NB4 (cell line): ENCODE results near the gene SLC19A1.
"Not testable (repeated sequence)": the region's sequence is repeated elsewhere in the genome, so short reads cannot be mapped to it uniquely, and the experiment has no call there.

ENCODE experiments used
- DNase-seq: peaks from one replicate; pipeline ENCODE4 v3.0.0; 2010; ENCODE audit warnings: low read depth
- H3K4me3 ChIP-seq: one replicate; pipeline ENCODE4 v1.5.1; 2011; ENCODE audit warnings: mild to moderate bottlenecking, low read depth, low read length, moderate library complexity
- MYC ChIP-seq: IDR thresholded peaks from 2 replicates; pipeline ENCODE4 v1.6.1; 2011; ENCODE audit warnings: low read depth, low read length
- POLR2A ChIP-seq: IDR thresholded peaks from 2 replicates; pipeline ENCODE4 v1.6.1; 2011; ENCODE audit warnings: mild to moderate bottlenecking; ENCODE audit not compliant: insufficient read length; ENCODE audit errors: extremely low read depth
- TF ChIP-seq, protein P1 (sequence below): IDR thresholded peaks from one replicate; pipeline ENCODE4 v1.5.1; 2012; ENCODE audit warnings: low read depth, low read length
- TF ChIP-seq, protein P2 (sequence below): IDR thresholded peaks from 2 replicates; pipeline ENCODE4 v1.6.1; 2011; ENCODE audit warnings: low read depth, low read length

The SLC19A1 gene

DNA sequence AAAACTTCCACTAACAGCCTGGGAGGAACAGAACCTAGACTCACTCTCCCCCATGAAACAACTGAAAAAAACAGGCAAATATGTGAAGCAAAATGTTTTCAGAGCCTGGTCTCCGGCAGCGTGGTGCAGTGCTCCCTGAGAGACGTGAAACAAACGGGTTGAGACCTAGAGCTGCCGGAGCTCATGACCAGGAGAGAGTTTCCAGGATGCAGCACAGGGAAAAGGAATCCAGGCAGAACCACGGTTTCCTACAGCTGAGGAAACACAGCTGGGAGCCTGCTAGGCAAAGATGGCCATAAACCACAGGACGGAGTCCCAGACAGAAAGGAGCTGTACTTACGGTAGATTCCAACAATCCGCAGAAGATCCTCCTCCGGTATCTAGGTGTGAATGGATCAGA, 20.2 kb upstream of the SLC19A1 start:
- TF ChIP-seq, protein P1, sequence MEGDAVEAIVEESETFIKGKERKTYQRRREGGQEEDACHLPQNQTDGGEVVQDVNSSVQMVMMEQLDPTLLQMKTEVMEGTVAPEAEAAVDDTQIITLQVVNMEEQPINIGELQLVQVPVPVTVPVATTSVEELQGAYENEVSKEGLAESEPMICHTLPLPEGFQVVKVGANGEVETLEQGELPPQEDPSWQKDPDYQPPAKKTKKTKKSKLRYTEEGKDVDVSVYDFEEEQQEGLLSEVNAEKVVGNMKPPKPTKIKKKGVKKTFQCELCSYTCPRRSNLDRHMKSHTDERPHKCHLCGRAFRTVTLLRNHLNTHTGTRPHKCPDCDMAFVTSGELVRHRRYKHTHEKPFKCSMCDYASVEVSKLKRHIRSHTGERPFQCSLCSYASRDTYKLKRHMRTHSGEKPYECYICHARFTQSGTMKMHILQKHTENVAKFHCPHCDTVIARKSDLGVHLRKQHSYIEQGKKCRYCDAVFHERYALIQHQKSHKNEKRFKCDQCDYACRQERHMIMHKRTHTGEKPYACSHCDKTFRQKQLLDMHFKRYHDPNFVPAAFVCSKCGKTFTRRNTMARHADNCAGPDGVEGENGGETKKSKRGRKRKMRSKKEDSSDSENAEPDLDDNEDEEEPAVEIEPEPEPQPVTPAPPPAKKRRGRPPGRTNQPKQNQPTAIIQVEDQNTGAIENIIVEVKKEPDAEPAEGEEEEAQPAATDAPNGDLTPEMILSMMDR = no peak
- TF ChIP-seq, protein P2, sequence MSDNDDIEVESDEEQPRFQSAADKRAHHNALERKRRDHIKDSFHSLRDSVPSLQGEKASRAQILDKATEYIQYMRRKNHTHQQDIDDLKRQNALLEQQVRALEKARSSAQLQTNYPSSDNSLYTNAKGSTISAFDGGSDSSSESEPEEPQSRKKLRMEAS = no peak
- TF ChIP-seq POLR2A (no peak), MYC (no peak)
- no peak for DNase-seq
- no peak overlapping the region for H3K4me3 ChIP-seq

DNA sequence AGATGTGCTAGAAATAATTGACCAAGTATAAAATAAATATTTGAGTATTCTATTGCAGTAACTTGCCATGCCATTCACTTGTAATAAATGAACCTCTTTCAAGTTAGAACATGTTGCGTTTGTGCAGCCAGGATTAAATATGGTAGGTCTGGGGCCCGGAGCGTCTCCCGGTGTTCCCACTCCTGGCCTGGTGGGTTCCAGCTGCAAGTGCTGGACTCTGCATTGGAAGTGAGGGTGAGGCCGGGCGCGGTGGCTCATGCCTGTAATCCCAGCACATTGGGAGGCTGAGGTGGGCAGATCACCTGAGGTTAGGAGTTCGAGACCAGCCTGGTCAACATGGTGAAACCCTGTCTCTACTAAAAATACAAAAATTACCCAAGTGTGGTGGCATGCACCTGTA, 19.0 kb upstream of the SLC19A1 start:
- DNase-seq, H3K4me3 ChIP-seq: not testable (repeated sequence)

DNA sequence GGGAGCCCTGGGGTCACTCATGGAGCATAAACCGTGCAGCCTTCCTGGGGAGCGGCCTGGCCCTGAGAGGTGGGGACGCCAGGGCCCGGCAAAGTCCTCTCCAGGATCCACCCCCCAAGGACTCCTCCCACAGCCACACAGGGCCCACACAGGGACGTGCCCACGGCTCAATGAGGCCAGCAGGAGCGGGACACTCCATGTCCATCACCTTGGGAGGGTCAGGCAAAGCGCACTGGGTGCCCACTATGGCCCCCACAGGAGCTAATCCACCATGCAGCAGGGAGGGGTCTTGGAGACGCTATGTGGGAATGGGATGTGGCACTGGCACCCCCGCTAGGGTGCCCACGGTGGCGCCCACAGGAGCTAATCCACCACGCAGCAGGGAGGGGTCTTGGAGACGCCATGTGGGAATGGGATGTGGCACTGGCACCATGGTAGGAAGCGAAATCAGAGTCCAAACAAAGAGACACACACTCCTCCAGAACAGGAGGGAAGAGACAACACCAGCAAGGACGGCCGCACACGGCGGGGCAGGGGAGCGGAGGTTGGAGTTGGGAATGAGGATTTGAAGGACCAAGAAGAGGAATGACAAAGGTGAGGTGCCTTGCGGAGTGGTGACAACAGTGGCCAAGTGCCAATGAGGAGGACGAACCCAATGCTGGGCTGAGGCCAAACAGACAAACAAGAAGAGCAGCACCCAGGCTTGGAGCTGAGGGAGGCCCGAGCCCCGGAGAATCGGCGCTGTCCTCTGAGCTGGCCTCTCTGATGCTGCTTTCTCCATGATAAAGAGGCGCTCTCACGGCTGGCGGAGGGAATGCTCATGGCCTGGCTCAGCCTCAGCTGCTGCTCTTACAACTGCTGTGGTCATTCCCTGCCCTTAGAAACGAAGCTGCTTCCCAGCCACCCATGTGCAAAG, 18.1 kb upstream of the SLC19A1 start:
- TF ChIP-seq MYC = no peak
- TF ChIP-seq, protein P1 = no peak
- TF ChIP-seq, protein P2 = no peak
- no peak for TF ChIP-seq POLR2A
- no peak for DNase-seq
- H3K4me3 ChIP-seq = no peak overlapping the region

DNA sequence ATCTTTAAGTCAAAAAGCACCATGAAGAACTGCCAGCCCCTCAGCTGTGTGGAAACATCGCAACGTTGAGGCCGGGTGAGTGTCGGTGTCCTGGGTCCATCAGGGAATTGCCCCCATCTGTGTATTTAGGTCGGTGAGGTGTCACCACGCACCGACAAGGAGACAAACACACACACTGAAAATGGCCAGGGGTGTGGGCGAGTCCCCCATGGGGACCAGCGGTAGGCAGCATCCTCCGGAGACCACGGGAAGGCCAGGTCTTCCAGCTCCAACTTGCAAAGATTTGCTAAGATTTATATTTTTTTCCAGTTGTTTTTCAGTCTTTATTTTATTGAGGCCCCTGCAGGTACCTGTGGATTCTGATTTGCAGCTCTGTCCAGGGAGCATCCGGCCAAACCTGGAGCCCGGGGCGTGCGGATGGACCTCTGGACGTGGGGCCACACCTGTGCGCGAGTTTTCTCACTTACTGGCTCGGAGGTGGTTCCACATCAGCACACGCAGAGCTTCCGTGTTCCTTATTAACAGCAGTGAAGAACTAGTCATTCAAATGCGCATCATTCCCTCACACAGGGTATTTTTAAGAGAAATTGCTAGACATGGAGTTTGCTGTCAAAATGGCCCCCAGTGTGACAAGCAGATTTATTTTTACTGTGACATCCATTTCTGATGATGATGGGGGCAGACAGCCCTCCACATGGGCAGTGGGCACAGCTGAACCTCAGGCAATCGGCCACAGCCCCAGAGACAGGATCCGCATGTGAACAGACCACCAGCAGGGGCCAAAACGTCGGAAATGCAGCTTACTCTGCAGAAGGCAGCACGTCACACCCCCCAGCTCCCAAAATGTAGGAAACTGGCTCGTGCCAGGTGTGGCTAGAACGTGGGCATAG, 17.2 kb upstream of the SLC19A1 start:
- no peak overlapping the region for H3K4me3 ChIP-seq
- TF ChIP-seq MYC (no peak), POLR2A (no peak)
- TF ChIP-seq, protein P2 = no peak
- TF ChIP-seq, protein P1 = no peak
- DNase-seq = no peak

DNA sequence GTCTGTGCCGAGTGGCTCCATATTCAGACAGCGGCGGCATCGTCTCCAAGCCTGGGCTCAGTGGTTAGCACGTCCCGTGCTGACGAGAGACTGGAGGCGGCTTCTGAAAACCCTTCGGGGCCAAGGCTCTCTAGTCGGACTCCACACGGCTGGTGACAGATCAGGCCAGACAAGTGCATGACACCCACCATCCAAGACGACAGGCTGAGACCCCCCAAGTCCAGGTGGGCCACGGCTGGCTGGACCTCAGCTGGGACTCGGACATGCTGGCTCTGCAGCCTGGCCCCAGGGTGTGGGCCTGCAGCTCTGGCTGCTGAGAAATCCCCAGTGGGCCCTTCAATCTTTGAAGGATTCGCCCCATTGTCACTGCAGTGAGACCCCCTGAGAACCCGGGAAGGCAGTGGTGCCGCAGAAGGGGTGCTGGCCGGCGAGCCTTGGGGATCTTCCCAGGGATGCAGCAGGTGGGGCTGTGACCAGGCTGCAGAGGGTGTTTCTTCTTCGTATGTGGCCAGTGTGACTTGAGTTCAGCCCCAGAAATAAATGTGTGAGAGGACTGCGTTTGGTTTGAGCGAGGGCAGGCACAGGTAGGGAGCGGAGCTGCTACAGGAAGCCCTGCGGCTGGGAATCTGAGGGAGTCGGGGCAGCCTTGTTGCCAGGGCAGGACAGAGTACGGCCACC, 15.9 kb upstream of the SLC19A1 start:
- DNase-seq = no peak
- TF ChIP-seq, protein P2 = no peak
- TF ChIP-seq POLR2A = no peak
- TF ChIP-seq, protein P1 = no peak
- TF ChIP-seq MYC = no peak
- H3K4me3 ChIP-seq = no peak overlapping the region

DNA sequence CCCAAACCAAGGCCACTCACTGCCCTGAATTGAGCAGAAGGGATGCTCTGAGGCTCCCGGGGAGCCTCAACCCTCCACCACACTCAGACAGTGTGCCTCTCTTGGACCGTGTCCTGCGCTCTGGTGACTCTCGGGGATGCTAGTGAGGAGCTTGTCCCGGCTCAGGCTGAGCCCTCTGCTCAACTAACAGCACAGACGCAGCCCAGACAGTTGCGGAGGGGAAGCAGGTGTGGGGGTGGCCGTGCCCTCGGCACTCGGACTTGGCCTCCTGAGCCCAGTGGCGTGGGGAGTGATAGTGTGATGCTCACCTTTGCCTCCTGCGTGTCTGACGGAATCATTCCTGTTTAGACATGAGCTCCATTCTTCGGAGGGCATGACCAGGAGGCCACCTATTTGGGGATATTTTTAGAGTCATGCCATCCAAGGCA, 15.4 kb upstream of the SLC19A1 start:
- TF ChIP-seq, protein P2 = no peak
- no peak for TF ChIP-seq MYC
- TF ChIP-seq, protein P1 = no peak

More for the DNA sequence above, 15.4 kb upstream of the SLC19A1 start:
- no peak for DNase-seq
- no peak overlapping the region for H3K4me3 ChIP-seq
